HG03565 (cell line): ENCODE data around the gene MRGPRF.

Source experiments
- ATAC-seq: cut with Tn5 transposase; IDR thresholded peaks from one replicate; pipeline ENCODE4 v1.9.1; 2021; ENCODE audit warnings: mild to moderate bottlenecking, moderate library complexity; ENCODE audit not compliant: unreplicated experiment

MRGPRF gene, protein sequence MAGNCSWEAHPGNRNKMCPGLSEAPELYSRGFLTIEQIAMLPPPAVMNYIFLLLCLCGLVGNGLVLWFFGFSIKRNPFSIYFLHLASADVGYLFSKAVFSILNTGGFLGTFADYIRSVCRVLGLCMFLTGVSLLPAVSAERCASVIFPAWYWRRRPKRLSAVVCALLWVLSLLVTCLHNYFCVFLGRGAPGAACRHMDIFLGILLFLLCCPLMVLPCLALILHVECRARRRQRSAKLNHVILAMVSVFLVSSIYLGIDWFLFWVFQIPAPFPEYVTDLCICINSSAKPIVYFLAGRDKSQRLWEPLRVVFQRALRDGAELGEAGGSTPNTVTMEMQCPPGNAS

DNA sequence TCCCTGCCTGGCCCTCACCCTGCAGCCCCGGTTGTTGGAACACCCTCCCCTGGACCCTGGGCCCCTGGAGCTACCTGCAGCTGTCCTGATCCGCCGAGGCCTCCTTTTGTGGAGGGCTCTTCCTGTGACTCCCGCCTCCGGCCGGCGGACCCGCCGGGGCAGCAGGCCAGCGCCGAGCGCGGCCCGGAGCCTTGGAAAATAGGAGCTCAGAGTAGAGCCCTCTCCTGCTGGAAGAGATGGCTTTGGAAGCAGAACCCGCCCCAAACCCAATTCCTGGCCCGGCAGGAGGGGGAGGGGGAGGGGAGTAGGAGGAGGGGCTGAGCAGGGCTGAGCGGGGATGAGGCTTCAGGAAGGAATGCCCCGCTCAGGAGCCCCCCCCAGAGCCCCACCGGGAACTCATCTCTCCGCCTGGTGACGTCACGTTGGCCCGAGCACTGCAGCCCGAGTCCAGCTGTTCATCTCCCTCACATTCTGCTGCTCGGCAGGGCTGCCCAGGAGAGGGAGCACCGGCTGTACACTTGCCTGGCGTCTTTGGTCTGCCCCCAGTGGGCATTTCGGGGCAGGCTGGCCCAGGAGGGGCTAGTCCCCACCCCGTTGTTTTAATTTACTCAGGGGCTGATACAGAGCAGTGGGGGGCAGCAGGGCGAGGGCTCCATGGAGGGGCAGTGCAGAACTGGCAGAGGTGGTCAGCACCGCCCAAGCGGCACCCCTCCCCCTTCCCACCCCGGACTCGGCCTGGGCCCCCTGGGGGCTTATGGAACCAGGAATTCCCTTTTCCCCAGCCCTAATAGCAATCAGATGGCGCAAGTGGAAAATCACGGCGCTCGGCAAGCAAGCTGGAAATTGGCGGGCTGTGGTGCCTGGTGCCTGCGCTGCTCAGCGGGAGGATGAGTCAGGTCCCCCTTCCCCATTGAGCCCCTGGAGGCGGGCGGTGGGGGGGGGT is at the start of gene MRGPRF:
Gene MRGPRF (minus strand): TSS at position 238 of the 943 bp plus-strand sequence. CDS start 3,345 bp downstream, outside the sequence.
- no peak for ATAC-seq

DNA sequence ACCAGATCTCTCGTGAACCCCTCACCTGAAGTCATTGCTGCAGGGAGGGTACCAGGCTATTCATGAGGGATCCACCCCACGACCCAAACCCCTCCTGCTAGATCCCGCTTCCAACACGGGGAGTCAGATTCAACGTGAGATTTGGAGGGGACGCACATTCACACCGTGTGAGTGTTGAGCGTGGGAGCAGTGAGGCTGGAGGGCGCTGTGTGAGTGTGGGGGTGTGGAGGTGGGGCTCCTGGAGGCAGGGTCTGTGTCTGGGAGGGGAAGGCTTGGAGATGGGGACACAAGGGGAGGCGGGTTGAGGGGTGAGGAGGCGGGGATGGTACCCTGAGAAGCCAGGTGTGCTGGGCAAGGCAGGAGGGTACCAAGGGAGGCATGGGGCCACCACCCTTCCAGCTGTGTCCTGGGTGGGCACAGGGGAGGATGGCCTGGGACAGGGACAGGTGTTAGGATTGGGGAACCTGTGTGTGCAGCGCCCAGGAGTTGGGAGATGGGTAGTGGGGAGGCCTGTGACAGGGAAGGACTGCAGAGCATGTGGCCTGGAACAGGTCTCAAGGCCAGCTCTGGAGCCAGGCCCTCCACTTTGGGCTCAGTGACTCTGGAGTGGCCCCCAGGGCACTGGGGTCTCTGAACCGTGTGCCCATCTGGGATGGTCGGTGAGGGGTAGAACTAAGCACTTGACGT is 49.3 kb upstream of the MRGPRF start:
- ATAC-seq = no peak

DNA sequence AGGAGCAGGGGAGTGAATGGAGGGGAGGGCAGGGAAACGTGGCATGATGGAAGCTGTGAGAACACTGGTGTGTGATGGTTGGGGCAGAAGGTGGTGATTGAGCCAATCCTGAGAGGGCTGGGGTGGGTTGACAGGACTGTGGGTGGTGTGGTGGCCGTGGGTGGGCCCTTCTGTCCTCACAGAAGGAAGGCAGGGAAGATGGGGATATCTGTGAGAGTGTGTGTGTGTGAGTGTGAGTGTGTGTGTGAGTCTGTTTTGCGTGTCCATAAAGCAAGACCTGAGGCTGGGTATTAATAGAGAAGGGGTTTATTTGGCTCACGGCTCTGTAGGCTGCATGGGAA is 48.6 kb upstream of the MRGPRF start:
- no peak for ATAC-seq

DNA sequence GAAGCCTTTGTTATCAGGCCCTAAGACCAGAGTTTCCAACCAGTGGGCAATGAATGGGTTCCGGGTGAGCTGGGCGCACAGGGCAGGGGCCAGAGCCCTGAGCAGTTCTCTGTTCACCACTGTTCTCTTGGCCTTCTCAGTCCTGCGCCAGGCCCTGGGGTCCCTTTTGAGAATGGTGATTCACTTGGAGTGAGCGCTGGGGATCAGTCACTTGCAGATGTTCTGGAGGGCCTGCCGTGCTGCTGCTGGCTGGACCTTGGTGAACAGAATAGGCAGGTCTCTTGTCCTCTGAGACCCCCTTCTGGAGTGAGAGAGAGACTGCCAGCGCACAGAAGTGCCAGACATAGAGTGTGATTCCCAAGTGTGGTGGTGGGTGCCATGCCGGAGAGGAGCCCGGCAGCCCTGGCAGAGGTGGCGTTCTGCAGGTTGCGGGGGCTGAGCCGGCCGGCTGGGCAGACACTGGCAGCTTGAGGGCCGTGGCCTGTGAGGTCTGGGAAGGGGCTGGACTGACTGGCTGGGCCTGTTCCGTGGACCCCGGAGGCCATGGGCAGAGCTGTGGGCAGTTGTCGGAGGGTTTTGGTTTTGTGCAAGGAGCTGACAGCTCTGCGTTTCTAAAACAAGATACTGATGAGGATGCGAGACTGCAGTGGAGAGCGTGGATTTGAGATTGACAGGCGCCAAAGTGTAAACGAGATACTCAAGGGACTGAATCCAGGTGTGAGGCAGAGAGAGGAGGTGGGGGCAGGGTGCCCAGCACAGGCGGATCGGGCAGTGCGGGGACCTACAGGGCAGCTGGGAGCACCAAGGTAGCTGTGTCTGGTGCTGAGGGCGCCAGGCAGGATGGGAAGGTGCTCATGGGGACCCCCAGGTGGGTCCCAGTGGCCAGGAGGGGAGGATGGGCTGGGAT is 48.0 kb upstream of the MRGPRF start:
- no peak for ATAC-seq

DNA sequence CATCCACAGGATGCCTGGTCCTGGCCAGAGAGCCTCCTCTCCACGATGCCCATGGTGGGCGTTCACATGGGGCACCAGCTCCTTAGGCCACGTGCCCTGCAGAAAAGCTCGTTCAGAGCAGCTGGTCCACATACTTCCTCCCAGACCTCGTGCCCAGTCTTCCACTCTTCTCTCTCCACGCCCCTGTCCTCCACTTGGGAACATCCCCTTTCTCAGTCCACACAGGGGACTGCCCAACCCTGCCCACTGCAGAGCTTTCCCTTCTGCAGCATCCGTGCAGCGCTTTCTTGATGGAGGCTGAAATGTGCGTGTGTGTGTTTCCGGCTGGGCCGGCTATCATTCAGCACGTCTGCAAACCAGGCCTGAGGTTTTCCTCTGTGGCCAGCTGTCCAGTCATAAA is 46.9 kb upstream of the MRGPRF start:
- no peak for ATAC-seq

DNA sequence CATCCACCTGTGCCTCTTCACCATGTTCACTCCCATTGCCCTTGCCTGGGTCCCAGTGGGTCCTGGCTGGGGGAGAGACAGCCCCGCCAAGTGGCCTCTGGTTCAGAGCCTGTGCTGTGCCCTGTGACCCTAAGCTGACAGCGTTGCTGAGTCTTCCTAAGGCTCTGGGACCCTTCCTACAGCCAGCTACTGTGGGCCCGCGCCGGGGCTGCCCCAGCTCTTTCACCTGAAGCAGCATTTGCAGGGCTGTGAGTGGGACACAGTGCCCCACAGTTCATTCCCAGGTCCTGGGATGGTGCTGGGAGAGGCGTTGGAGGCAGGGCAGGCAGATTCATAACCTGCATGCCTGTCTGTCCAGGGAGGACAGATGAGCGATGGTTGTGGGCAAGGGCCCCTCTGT is 46.4 kb upstream of the MRGPRF start:
- ATAC-seq = no peak

DNA sequence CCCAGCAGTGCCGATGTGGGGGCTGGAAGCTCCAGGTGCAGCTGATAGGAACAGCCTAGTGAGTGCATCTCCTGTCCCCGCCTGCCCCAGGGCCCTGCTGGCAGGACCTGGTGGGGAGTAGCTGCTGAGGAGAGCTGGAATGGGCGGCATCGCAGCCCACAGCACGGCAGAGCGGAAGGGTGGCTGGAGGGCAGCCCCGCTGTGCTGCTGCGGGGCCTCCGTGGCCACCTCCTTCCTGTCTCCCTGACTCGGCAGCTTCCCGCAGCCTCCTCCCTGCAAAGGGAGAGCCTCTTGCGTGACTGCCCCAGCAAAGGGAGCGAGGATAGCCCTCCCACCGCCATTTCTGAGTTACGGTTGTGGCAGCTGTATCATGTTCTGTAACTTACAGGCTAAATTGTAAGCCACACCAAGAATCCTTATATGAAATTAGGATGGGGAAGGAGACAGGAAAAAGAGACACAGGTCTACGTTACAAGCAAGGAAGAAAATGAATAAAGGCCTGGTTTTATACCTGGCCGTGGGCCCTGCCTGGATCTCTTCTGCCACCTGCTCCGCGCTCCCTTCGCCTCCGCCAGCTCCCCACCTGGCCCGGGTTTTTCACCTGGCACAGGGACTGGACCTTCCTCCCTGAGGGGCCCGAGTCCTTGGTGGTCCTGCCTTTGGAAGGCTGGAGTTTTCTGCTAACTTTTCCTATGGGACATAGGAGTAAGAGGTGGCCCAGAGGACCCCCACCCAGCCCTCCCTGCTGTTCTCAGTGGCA is 45.6 kb upstream of the MRGPRF start:
- ATAC-seq = no peak

DNA sequence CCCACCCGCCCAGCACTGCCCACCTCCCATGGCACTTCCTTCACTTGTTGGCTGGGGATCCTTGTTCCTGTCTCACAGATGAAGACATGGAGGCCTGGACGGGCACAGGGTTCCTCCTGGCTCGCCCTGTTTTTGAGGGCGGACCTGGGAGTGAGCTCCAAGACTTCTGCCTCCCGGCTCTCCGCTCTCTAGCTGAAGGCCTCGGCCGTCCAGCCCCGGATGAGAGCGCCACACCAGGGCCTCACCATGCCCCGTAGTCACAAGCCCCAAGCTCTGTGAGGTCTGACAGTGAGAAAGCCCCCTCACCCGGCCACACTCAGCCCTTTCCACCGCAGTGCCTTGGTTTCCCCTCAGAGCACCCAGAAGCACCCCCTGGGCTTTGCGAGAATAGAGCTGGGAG is 44.8 kb upstream of the MRGPRF start:
- ATAC-seq = no peak

DNA sequence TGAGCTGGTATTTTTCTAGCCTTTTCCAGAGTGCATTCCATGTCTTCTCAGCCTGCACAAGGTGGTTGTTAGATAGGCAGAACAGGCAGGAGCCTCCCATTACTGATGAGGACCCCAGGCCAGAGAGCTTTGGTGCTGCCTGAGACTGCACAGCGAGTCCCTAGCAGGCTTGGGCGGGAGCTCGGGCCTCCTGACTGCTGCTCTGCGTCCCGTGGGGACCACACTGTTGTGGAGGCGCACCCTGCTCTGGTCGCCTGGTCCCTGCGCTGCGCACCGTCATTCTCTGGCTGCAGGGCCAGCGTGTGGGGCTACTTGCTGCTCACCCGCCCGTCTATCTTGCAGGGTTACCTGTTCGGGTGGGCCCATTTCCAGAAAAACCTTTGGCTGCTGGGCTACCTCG is 44.2 kb upstream of the MRGPRF start:
- ATAC-seq = no peak

DNA sequence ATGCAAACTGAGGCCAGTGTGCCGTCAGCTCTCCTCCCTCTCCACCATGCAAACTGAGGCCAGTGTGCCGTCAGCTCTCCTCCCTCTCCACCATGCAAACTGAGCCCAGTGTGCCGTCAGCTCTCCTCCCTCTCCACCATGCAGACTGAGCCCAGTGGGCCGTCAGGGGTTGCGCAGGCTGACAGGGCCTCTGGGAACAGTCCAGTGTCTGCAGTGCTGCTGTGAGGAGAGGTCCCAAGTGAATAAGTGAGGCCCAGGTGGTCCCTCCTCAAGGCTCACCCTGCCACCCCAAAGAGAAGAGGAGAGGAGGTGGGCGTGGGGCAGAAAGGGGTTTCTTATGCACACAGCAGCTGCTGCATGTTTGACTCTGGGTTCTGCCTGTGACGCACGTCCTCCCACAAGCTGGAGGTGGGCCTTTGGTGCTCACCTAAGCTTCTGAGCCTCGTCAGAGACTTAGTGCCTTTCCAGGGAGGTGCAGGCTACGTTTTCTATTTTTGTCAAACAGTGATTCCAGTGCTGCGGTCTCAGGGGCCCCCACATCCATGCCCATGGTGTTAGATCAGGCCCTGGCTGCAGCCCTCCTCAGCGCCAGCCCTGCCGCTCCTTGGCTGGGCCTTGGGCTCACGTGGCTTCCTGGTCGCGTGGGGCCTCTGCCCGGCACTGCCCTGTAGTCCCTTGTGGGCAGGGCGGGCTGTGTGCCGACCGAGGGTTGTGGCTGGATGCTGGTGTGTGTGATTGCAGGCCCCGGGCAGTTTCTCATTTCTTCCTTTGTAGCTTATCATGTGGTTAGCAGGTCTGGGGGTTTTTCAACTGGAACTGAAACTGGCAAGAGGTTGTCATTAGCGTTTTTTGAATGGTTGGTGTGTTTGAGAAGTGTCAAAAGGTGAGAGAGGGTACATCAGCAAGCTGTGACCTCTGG is 42.8 kb upstream of the MRGPRF start:
- ATAC-seq = peak; percentile 68

DNA sequence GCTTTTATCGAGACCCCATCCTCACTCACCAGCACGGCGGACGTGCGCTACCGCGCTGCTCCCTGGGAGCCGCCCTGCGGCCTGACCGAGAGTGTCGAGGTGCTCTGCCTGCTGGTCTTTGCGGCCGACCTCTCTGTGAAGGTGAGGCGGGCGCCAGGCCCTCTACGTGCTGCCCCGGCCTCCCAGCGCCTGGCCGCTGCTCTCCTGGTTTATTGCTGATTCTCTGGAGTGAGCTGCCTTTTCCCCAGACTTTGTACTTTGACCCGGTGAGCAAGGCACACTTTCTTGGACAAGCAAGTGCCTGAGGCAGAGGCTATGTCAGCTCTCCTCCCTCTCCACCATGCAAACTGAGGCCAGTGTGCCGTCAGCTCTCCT is 42.2 kb upstream of the MRGPRF start:
- ATAC-seq = no peak

DNA sequence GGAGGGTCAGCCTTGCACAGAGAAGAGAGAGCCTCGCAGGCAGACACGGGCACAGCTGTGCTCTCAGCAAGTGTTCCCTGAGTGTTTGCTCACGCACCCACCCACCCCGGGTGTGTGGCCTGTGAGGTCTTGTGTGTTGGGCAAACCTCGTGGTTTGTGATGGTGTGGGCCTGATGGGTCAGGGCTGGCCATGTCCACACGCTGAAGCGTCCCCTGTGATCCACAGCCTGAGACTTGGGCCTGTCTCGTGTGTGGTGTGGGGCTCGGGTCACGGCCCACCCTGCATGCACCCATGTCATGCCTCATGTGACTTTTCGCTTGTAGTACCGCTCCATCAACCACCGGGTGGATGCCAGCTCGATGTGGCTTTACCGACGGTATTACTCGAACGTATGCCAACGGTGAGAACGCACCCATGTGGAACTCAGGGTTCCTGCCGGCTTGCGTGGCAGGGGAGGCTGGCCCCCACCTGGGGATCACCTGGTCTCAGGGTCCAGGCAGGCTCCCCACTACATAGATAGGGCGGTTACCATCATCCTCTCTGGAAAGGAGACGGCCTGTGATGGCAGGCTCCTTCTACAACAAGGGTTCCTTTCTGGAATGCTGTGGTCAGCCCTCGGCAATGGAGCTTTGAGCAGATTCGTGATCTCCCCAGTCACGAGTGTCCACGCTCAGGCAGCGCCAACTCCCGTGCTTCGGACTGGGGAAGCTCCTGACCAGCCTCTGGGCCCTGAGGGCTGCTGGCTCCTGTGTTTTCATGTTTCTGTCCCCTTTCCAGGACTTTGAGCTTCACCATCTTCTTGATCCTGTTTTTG is 41.6 kb upstream of the MRGPRF start:
- no peak for ATAC-seq

DNA sequence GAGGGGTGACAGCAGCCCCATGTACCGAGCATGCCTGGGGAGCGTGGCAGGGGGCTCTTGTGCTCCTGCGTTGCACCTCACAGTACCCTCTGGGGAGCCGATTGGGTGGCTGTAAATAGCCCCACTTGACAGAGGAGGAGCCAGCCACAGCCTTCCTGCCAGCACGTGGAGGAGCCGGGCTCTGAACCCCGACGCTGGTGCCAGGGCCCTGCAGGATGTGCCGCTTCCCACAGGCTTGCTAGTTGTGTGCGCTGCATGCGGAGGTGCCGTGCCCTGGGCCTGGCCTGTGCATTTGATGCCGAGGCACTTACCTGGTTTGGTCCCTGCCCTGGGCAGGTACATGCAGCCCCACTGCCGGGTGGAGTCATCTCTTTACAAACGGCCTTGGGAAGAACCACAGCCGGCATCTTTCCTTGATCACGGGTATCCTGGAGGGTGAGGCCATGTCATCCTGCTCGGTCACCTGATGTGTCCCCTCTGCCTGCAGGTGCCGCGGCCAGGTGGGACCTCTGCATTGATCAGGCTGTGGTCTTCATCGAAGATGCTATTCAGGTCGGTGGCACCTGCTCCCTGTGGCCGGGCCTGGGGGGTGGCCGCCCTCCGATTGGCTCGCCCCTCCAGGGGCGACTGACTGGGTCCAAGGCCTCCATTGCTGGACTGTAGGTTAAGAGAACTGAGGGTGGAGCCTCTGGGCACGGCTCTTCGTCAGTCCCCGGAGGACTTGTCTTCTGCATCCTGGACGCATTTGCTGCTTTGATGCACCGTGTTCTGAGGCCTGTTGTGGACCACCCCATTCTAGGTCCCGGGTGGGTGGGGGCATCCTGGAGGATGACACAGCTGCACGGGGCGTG is 40.7 kb upstream of the MRGPRF start:
- ATAC-seq = no peak

DNA sequence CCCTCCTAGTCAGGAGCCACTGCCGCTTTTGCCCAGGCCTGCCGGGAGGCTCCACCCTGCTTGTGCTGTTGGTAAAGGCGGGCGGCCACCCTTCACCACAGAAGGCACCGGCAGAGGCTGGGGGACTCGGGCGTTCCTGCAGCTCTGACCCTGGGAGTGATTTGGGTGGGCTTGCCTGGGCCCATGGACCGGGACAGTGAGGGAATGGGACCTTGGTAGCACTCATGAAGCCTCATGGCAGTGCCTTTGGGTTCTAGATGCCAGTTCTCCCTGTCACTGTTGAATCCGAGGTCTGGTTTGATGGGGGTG is 40.1 kb upstream of the MRGPRF start:
- no peak for ATAC-seq

DNA sequence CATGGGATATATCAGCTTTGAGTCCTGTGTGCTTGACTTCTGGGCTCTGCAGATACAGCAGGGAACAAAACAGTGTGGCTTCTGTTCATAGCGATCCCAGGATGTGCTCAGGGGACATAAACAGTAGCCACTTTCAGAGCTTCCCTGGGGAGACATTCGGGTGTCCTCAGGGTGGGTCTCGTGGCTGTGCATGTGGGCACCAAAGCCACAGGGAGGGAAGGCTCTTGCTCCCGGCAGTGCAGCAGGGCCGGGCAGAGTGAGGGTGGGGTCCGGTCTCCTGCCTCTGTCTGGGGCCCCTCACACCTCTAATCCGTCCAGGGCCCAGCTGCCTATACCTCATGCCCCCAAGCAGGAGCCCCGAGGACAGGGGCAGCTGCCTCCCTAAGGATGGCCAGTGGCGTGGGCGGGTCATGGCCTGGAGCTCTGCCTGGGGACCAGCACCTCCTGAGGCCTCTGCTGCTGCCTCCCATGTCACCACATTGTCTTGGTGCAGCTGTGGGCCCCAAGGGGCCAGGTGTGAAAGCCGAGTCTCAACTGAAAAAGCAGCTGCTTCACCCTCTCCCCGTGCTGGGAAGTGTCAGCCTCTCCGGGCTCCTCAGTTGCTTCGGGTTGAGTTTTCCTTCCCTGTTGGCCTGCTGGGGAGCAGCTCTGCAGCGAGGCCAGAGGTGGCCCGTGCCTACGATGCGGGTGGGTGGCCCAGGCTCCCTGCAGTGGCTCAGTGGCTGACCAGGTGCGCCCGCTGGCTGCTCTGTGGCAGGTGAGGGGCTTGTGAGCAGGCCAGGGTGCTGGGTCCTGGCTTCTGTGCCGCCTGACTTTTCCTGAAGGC is 39.5 kb upstream of the MRGPRF start:
- ATAC-seq = no peak
